SK-N-SH treated with all-trans-retinoic acid at 6 μM for 48 hours (cell line): ENCODE results near the gene PLIN5.

Source experiments
- ATAC-seq: fragments of 200-7000 bp; cut with Tn5 transposase; 3 replicates; pipeline ENCODE4 v1.9.1; 2020; ENCODE audit warnings: mild to moderate bottlenecking, moderate library complexity
- ARNTL ChIP-seq: fragments of 450-650 bp; formaldehyde crosslinking; IDR thresholded peaks from 2 replicates; pipeline ENCODE4 v1.5.0; 2020; ENCODE audit warnings: low read depth, mild to moderate bottlenecking, moderate library complexity, borderline replicate concordance
- CSDC2 ChIP-seq: fragments of 250-450 bp; sonication (Bioruptor Pico); IDR thresholded peaks from 2 replicates; pipeline ENCODE4 v1.5.0; 2020; ENCODE audit warnings: mild to moderate bottlenecking, moderate library complexity
- CSRNP3 ChIP-seq: fragments of 250-450 bp; sonication (Bioruptor Pico); IDR thresholded peaks from 2 replicates; pipeline ENCODE4 v1.5.1; 2021; ENCODE audit warnings: mild to moderate bottlenecking, moderate library complexity
- ESRRG ChIP-seq: fragments of 250-450 bp; sonication (Bioruptor Pico); IDR thresholded peaks from 2 replicates; pipeline ENCODE4 v1.6.1; 2021; ENCODE audit warnings: mild to moderate bottlenecking
- GLIS3 ChIP-seq: fragments of 250-450 bp; sonication (Bioruptor Pico); IDR thresholded peaks from 2 replicates; pipeline ENCODE4 v1.5.0; 2020; ENCODE audit warnings: mild to moderate bottlenecking, moderate library complexity
- ISL1 ChIP-seq: fragments of 250-450 bp; sonication (Bioruptor Pico); IDR thresholded peaks from 2 replicates; pipeline ENCODE4 v2.1.2; 2022; ENCODE audit warnings: mild to moderate bottlenecking, moderate library complexity
- OSR1 ChIP-seq: fragments of 250-450 bp; sonication (Bioruptor Pico); IDR thresholded peaks from 2 replicates; pipeline ENCODE4 v1.8.0; 2022; ENCODE audit warnings: moderate library complexity, mild to moderate bottlenecking, inconsistent platforms
- PPARA ChIP-seq: fragments of 250-450 bp; sonication (Bioruptor Pico); IDR thresholded peaks from 2 replicates; pipeline ENCODE4 v1.5.0; 2020; ENCODE audit warnings: mild to moderate bottlenecking, borderline replicate concordance
- RARB ChIP-seq: fragments of 250-450 bp; sonication (Bioruptor Pico); IDR thresholded peaks from 2 replicates; pipeline ENCODE4 v1.8.0; 2021; ENCODE audit warnings: mild to moderate bottlenecking, moderate library complexity
- SNAI2 ChIP-seq: fragments of 250-450 bp; sonication (Bioruptor Pico); IDR thresholded peaks from 2 replicates; pipeline ENCODE4 v1.5.0; 2020; ENCODE audit warnings: mild to moderate bottlenecking, moderate library complexity
- TCF4 ChIP-seq: fragments of 250-450 bp; sonication (Bioruptor Pico); IDR thresholded peaks from 2 replicates; pipeline ENCODE4 v1.8.0; 2021; ENCODE audit warnings: mild to moderate bottlenecking, moderate library complexity, borderline replicate concordance
- TOX ChIP-seq: fragments of 250-450 bp; sonication (Bioruptor Pico); IDR thresholded peaks from 2 replicates; pipeline ENCODE4 v1.8.0; 2021; ENCODE audit warnings: mild to moderate bottlenecking, moderate library complexity, borderline replicate concordance
- ZFP3 ChIP-seq: fragments of 250-450 bp; sonication (Bioruptor Pico); IDR thresholded peaks from 2 replicates; pipeline ENCODE4 v1.5.0; 2020; ENCODE audit warnings: mild to moderate bottlenecking, moderate library complexity
- ZFP30 ChIP-seq: fragments of 450-650 bp; formaldehyde crosslinking; IDR thresholded peaks from 2 replicates; pipeline ENCODE4 v1.5.0; 2022; ENCODE audit warnings: mild to moderate bottlenecking, moderate library complexity
- ZNF565 ChIP-seq: fragments of 450-650 bp; formaldehyde crosslinking; conservative IDR thresholded peaks from 2 replicates; pipeline ENCODE4 v1.5.0; 2020; ENCODE audit warnings: low read depth, mild to moderate bottlenecking, moderate library complexity
- ZNF70 ChIP-seq: fragments of 450-650 bp; formaldehyde crosslinking; IDR thresholded peaks from 2 replicates; pipeline ENCODE4 v1.5.0; 2020; ENCODE audit warnings: mild to moderate bottlenecking, moderate library complexity
- ZNF8 ChIP-seq: fragments of 450-650 bp; formaldehyde crosslinking; IDR thresholded peaks from 2 replicates; pipeline ENCODE4 v1.5.0; 2020; ENCODE audit warnings: mild to moderate bottlenecking, moderate library complexity
- TF ChIP-seq, protein P1 (sequence below): fragments of 250-450 bp; sonication (Bioruptor Pico); IDR thresholded peaks from 2 replicates; pipeline ENCODE4 v1.8.0; 2021; ENCODE audit warnings: low read depth, mild to moderate bottlenecking, moderate library complexity, borderline replicate concordance
- TF ChIP-seq, protein P2 (sequence below): fragments of 250-450 bp; sonication (Bioruptor Pico); IDR thresholded peaks from 2 replicates; pipeline ENCODE4 v1.5.0; 2020; ENCODE audit warnings: mild to moderate bottlenecking, moderate library complexity

PLIN5 gene

GRCh38 chr19:4517451-4518057 is 17.5 kb downstream of the PLIN5 start:
- ATAC-seq = no peak
- no peak for TF ChIP-seq RARB (CRISPR knock-in tag)
- no peak for TF ChIP-seq ZFP3 (CRISPR knock-in tag)
- TF ChIP-seq ISL1 = no peak
- no peak for TF ChIP-seq ARNTL (CRISPR knock-in tag)
- TF ChIP-seq, protein P1, sequence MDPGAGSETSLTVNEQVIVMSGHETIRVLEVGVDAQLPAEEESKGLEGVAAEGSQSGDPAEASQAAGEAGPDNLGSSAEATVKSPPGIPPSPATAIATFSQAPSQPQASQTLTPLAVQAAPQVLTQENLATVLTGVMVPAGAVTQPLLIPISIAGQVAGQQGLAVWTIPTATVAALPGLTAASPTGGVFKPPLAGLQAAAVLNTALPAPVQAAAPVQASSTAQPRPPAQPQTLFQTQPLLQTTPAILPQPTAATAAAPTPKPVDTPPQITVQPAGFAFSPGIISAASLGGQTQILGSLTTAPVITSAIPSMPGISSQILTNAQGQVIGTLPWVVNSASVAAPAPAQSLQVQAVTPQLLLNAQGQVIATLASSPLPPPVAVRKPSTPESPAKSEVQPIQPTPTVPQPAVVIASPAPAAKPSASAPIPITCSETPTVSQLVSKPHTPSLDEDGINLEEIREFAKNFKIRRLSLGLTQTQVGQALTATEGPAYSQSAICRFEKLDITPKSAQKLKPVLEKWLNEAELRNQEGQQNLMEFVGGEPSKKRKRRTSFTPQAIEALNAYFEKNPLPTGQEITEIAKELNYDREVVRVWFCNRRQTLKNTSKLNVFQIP (CRISPR knock-in tag) = no peak

DNA sequence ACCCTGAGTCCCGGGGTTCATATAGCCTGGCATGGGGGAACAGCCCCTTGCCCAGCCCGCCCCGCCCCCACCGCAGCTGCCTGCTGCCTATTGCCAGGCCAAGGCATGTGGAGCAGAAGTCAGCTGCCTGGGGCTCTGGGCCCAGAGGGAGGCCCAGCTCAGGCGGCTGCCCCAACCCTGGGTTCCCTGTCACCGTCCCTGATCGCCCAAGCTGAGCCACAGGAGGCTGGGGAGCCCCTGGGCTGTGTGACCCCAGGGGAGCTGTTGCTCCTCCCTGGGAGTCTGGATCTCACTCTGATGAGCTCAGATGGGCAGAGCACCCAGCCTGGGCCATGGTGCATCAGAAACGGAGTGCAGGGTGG is 18.1 kb downstream of the PLIN5 start:
- TF ChIP-seq, protein P2, sequence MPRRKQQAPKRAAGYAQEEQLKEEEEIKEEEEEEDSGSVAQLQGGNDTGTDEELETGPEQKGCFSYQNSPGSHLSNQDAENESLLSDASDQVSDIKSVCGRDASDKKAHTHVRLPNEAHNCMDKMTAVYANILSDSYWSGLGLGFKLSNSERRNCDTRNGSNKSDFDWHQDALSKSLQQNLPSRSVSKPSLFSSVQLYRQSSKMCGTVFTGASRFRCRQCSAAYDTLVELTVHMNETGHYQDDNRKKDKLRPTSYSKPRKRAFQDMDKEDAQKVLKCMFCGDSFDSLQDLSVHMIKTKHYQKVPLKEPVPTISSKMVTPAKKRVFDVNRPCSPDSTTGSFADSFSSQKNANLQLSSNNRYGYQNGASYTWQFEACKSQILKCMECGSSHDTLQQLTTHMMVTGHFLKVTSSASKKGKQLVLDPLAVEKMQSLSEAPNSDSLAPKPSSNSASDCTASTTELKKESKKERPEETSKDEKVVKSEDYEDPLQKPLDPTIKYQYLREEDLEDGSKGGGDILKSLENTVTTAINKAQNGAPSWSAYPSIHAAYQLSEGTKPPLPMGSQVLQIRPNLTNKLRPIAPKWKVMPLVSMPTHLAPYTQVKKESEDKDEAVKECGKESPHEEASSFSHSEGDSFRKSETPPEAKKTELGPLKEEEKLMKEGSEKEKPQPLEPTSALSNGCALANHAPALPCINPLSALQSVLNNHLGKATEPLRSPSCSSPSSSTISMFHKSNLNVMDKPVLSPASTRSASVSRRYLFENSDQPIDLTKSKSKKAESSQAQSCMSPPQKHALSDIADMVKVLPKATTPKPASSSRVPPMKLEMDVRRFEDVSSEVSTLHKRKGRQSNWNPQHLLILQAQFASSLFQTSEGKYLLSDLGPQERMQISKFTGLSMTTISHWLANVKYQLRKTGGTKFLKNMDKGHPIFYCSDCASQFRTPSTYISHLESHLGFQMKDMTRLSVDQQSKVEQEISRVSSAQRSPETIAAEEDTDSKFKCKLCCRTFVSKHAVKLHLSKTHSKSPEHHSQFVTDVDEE (CRISPR knock-in tag) = no peak
- TF ChIP-seq TCF4 (CRISPR knock-in tag) (no peak), TOX (CRISPR knock-in tag) (no peak), SNAI2 (no peak), RARB (CRISPR knock-in tag) (no peak), ESRRG (CRISPR knock-in tag) (no peak), GLIS3 (CRISPR knock-in tag) (no peak), ZNF565 (CRISPR knock-in tag) (no peak), OSR1 (CRISPR knock-in tag) (no peak), ZNF8 (CRISPR knock-in tag) (no peak), ZNF70 (CRISPR knock-in tag) (no peak), PPARA (no peak), ZFP30 (CRISPR knock-in tag) (no peak), CSRNP3 (CRISPR knock-in tag) (no peak)
- TF ChIP-seq, protein P1 (CRISPR knock-in tag) = no peak
- no peak; the same call in 2 of the 3 replicates for ATAC-seq

GRCh38 chr19:4516199-4516938 is 18.7 kb downstream of the PLIN5 start:
- TF ChIP-seq, protein P2 (CRISPR knock-in tag) = no peak
- TF ChIP-seq CSRNP3 (CRISPR knock-in tag) (no peak), ZFP3 (CRISPR knock-in tag) (no peak), TCF4 (CRISPR knock-in tag) (no peak), ZFP30 (CRISPR knock-in tag) (no peak), RARB (CRISPR knock-in tag) (no peak), CSDC2 (CRISPR knock-in tag) (no peak), PPARA (no peak), SNAI2 (no peak), OSR1 (CRISPR knock-in tag) (no peak)
- TF ChIP-seq, all 23 proteins: peak for 0
- ATAC-seq = no peak
